Choroid plexus epithelial cell (primary cell): Measurements from ENCODE around the gene BLACAT1.

Experiments
- DNase-seq: peaks from one replicate; pipeline ENCODE4 v3.0.0-alpha.2; 2010; ENCODE audit warnings: low read depth
- H3K4me3 ChIP-seq: 2 replicates; pipeline ENCODE4 v1.5.1; 2011; ENCODE audit warnings: low read depth, mild to moderate bottlenecking, control low read depth, low read length, moderate library complexity
- CTCF ChIP-seq: conservative IDR thresholded peaks from 2 replicates; pipeline ENCODE4 v1.5.1; 2011; ENCODE audit warnings: low read depth, mild to moderate bottlenecking, control low read depth, inconsistent platforms, low read length, moderate library complexity

Gene BLACAT1

GRCh38 chr1:205445646-205445935 lies 10.3 kb downstream of the BLACAT1 start:
- no peak for TF ChIP-seq CTCF
- DNase-seq: no peak

DNA sequence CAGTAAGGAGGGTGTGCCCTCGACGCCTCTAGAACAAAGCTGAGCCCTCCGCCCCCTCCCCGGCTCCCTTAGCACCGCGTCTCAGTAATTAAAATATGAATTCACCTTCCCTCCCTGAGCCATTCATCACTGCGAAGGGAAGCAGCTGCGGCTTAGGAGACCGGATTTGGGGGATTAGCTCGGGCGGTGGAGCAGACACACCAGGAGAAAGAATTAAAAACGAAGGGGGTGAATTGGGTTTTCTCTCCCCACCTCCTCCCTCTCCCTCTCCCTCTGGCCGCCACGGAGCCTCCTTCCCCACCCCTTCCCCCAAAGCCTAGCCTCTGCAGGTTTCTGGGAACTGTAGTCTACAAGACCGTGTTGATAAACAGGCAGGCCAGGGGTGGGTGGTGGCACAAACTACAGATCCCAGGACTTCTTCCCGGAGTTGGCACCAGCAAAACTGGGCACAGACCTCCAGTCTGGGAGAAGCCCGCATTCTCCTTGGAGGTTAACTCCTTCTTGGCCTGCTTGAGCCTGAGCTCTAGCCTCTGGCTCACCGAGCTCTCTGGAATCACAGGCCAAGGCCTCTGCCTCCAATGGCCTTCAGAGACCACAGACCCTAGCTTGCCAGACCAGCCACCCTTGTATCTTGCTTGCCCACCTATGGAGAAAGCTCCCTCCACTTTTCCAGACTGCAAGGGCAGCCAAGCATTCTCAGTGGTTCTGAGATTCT lies 10.8 kb downstream of the BLACAT1 start:
- no peak for DNase-seq
- no peak overlapping the region for H3K4me3 ChIP-seq
- no peak for TF ChIP-seq CTCF

More at GRCh38 chr1:205445646-205445935, 10.3 kb downstream of the BLACAT1 start:
- no peak overlapping the region for H3K4me3 ChIP-seq

GRCh38 chr1:205444300-205444930 lies 11.4 kb downstream of the BLACAT1 start:
- H3K4me3 ChIP-seq: no peak overlapping the region
- DNase-seq: no peak
- TF ChIP-seq CTCF: peak; percentile 8

- H3K4me3 ChIP-seq: no peak overlapping the region
- no peak for DNase-seq
- TF ChIP-seq CTCF: no peak
Measured at GRCh38 chr1:205443585-205444299, 12.1 kb downstream of the BLACAT1 start.

GRCh38 chr1:205442051-205442725 lies 13.7 kb downstream of the BLACAT1 start:
- H3K4me3 ChIP-seq: no peak overlapping the region
- TF ChIP-seq CTCF: no peak
- DNase-seq: no peak

- TF ChIP-seq CTCF: no peak
- DNase-seq: no peak
- H3K4me3 ChIP-seq: no peak overlapping the region
Measured at GRCh38 chr1:205441716-205442050, 14.2 kb downstream of the BLACAT1 start.
